ENCODE data around the gene CACNA1G. TPM values are rescaled to one million over a fixed set of nuclear protein-coding genes. Genes with fewer than 3 reads are reported as not detected.

The CACNA1G gene
- total RNA-seq, 1 donor from 2014 or later, result not detected

DNA sequence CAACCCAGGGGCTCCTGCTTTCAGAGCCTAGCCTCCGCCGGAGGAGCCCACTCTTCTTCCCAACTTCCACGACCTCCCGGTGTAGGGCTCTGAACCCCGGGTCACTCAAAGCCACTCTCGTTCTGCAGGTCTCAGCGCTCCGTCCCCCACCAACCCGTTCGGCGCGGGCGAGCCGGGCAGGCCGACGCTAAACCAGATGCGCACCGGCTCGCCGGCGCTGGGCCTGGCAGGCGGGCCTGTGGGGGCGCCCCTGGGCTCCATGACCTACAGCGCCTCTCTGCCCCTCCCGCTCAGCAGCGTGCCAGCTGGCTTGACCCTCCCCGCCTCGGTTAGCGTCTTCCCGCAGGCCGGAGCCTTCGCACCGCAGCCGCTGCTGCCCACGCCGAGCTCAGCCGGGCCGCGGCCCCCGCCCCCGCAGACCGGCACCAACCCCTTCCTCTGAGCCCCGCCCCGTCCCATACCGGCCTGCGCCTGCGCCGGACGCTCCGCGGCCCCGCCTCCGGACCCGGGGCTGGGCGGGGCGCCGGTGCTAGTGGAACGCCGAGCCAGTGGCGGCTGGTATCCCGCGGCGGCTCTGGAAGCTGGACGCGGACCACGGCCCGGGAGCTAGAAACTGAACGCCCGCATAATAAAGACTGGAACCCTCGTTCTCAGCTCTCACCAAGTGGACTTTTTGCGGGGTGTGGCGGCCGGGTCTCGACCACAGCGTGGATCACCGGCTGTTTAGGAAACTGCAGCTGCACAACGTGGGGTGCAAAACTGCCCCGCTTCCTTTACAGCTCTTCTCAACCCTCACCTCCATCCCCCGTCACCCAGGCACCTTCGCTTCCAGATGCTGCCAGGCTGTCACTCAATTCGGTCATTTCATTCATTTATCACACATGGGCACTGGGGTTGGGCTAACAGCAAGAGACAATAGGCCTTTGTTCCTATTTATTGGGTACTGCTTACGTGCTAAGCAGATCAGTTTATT lies 18.5 kb upstream of the CACNA1G start:
- peak; percentile 10 for DNase-seq (ENCODE audit: low read depth)
- Histone ChIP-seq H3K4me3 (ENCODE audit: low read depth, low read length) (peak overlapping the region; percentile 45), H3K27me3 (ENCODE audit: control insufficient read depth, insufficient read depth, low read length) (no peaks in the 10 kb centered on the region), H3K36me3 (ENCODE audit: control insufficient read depth, insufficient read depth, low read length) (no peaks in the 10 kb centered on the region)
- TF ChIP-seq, protein P1, sequence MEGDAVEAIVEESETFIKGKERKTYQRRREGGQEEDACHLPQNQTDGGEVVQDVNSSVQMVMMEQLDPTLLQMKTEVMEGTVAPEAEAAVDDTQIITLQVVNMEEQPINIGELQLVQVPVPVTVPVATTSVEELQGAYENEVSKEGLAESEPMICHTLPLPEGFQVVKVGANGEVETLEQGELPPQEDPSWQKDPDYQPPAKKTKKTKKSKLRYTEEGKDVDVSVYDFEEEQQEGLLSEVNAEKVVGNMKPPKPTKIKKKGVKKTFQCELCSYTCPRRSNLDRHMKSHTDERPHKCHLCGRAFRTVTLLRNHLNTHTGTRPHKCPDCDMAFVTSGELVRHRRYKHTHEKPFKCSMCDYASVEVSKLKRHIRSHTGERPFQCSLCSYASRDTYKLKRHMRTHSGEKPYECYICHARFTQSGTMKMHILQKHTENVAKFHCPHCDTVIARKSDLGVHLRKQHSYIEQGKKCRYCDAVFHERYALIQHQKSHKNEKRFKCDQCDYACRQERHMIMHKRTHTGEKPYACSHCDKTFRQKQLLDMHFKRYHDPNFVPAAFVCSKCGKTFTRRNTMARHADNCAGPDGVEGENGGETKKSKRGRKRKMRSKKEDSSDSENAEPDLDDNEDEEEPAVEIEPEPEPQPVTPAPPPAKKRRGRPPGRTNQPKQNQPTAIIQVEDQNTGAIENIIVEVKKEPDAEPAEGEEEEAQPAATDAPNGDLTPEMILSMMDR (IDR thresholded peaks at IDR 0.05; ENCODE audit: insufficient read depth, low read length, poor library complexity, severe bottlenecking), result peak; percentile 12

DNA sequence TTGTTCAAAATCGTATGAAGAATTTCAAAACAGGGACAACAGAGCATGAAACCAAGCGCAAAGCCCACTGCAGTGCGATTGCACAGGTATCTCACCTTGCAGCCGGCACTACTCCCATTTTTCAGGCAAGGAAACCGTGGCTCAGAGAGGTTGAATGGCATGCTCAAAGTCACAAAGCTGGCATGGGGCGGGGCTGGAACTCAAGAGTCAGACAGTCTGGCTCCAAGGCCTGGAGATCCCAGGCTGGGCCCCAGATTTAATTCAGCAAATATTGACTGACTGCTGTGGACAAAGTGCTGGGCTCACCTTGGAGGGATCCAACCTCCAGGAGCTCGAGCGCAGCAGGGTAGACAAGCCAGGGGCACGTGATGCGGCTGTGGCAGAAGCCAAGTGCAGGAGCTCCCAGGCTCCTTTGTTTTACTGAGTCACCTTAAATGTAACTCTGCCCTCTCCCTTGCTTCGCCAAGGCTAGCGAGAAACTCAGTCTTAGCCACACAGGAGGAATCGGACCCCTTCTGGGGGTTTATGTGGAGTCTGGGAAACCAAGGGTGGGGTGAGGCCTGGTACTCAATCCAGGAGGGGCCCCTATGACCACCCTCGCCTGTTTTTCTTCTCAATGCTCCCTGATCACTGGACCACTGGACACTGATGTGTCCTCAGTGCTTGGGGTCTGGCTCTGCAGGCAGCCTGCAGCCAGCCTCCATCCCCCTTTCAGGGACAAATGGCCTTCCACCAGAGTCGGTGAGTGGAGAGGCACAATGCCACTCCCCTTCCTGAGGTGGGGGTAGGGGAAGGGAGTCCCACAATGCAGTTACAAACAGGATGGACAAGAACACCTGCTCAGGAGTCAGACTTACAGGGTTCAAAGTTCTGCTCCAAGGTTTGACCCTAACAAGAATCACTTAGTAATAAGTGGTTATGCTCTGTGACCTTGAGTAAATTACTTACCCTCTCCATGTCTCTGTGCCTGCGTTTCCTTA lies 17.4 kb upstream of the CACNA1G start:
- Histone ChIP-seq H3K27me3 (ENCODE audit: control insufficient read depth, insufficient read depth, low read length) (no peaks in the 10 kb centered on the region), H3K4me3 (ENCODE audit: low read depth, low read length) (no peak overlapping the region)

DNA sequence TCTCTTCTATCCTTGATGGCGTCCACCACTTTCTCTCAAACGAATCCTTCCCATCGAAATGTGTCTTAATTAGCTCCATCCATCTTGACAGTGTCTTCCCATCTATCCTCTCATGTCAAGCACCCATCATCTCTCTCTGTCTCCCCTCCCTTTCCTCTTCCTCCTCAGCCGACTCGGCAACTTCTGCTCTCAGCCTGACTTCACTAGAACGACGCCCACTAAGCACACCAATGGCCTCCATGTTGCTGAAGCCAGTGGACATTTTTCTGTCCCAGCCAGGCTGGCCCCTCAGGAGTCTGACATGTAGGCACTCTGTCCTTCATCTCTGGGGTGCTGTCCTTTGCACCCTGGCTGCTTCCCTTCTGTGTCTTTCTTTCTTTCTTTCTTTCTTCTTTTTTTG lies 16.0 kb upstream of the CACNA1G start:
- no peak for DNase-seq (ENCODE audit: low read depth)
- Histone ChIP-seq H3K4me3 (ENCODE audit: low read depth, low read length) (no peak overlapping the region), H3K27me3 (ENCODE audit: control insufficient read depth, insufficient read depth, low read length) (no peaks in the 10 kb centered on the region), H3K36me3 (ENCODE audit: control insufficient read depth, insufficient read depth, low read length) (no peaks in the 10 kb centered on the region)
- TF ChIP-seq, protein P1 (IDR thresholded peaks at IDR 0.05; ENCODE audit: insufficient read depth, low read length, poor library complexity, severe bottlenecking), result no peak

More for the DNA sequence above, 17.4 kb upstream of the CACNA1G start:
- no peaks in the 10 kb centered on the region for H3K36me3 ChIP-seq (ENCODE audit: control insufficient read depth, insufficient read depth, low read length)
- DNase-seq (ENCODE audit: low read depth), result no peak
- TF ChIP-seq, protein P1 (IDR thresholded peaks at IDR 0.05; ENCODE audit: insufficient read depth, low read length, poor library complexity, severe bottlenecking), result no peak

DNA sequence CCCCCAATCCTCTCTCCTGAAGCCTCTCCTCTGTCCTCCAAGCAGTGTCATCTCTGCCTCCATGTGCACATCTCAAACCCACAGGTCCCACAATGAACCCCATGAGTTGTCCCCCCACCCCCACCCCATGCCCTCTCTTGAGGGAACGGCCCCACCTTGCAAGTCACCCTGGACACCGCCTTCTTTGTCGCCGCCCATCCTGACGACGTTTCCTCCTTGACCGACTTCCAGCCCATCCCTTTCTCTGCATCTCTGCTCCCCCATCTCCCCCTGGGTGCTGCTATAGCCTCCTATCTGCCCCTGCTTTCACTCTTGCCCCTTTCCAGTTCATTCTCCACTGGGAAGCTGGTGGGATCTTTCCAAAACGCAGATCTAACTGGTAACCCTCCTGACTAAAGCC lies 15.2 kb upstream of the CACNA1G start:
- TF ChIP-seq, protein P1 (IDR thresholded peaks at IDR 0.05; ENCODE audit: insufficient read depth, low read length, poor library complexity, severe bottlenecking), result no peak
- Histone ChIP-seq H3K36me3 (ENCODE audit: control insufficient read depth, insufficient read depth, low read length) (no peaks in the 10 kb centered on the region), H3K4me3 (ENCODE audit: low read depth, low read length) (no peak overlapping the region), H3K27me3 (ENCODE audit: control insufficient read depth, insufficient read depth, low read length) (no peaks in the 10 kb centered on the region)
- DNase-seq (ENCODE audit: low read depth), result no peak

DNA sequence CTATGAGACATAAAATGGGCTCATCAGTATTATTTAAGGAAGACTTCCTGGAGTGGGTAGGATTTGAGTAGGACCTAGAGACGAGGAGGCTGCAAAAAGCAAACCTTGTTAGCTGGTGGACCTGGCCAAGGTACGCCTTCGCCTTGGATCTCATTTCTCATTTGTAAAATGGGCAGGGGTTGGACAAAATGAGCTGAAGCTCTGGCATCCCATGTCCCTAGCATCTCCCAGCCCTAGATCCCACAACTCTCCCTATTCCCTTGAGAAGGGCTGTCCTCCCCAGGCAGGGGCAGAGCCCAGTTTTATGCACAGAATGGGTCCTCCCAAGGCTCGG lies 13.8 kb upstream of the CACNA1G start:
- no peak overlapping the region for H3K4me3 ChIP-seq (ENCODE audit: low read depth, low read length)
- DNase-seq (ENCODE audit: low read depth), result no peak
- H3K27me3 ChIP-seq (ENCODE audit: control insufficient read depth, insufficient read depth, low read length), result no peaks in the 10 kb centered on the region
- TF ChIP-seq, protein P1 (IDR thresholded peaks at IDR 0.05; ENCODE audit: insufficient read depth, low read length, poor library complexity, severe bottlenecking), result no peak
- no peaks in the 10 kb centered on the region for H3K36me3 ChIP-seq (ENCODE audit: control insufficient read depth, insufficient read depth, low read length)
